ENCODE data around the gene PSMD6.

- TF ChIP-seq CTCF (conservative IDR thresholded peaks at IDR 0.05) (no peak), ZFX (IDR thresholded peaks at IDR 0.05) (no peak)
Observed at GRCh38 chr3:64010199-64010598, 13.1 kb downstream of the PSMD6 start.

All from C4-2B (cell line).